Neural cell (in vitro differentiated cells): ENCODE results near the gene PARD3B. TPM values are rescaled to one million over a fixed set of nuclear protein-coding genes. Genes with fewer than 3 reads are reported as not detected.

Experiments
- H2AFZ ChIP-seq: fragments of 200-600, 300-800 bp; sonication (generic), shearing (Covaris generic); 2 replicates; pipeline ENCODE4 v1.6.0; 2014; ENCODE audit warnings: low read depth, mild to moderate bottlenecking, antibody characterized with exemption, low read length, moderate library complexity
- H3F3A ChIP-seq: fragments of 200-600 bp; shearing (Covaris generic); 2 replicates; pipeline ENCODE4 v1.6.1; 2016; ENCODE audit warnings: mild to moderate bottlenecking, moderate library complexity, mixed read lengths, antibody characterized with exemption, low read length; ENCODE audit not compliant: insufficient read depth, poor library complexity, severe bottlenecking
- H3K27ac ChIP-seq: fragments of 200-600, 300-800 bp; sonication (generic), shearing (Covaris generic); 2 replicates; pipeline ENCODE4 v1.5.1; 2014; ENCODE audit warnings: mild to moderate bottlenecking, low read length, moderate library complexity
- H3K27me3 ChIP-seq: fragments of 300-800, 200-600 bp; sonication (generic), shearing (Covaris generic); 2 replicates; pipeline ENCODE4 v1.6.0; 2014; ENCODE audit warnings: mild to moderate bottlenecking, low read depth, low read length, moderate library complexity; ENCODE audit not compliant: insufficient read depth
- H3K36me3 ChIP-seq: fragments of 300-800, 200-600 bp; sonication (generic), shearing (Covaris generic); 2 replicates; pipeline ENCODE4 v1.5.1; 2014; ENCODE audit warnings: mild to moderate bottlenecking, antibody characterized with exemption, low read length, moderate library complexity; ENCODE audit not compliant: insufficient read depth
- H3K4me2 ChIP-seq: fragments of 300-800, 200-600 bp; sonication (generic), shearing (Covaris generic); 2 replicates; pipeline ENCODE4 v1.6.0; 2014; ENCODE audit warnings: mild to moderate bottlenecking, low read length
- H3K4me3 ChIP-seq: fragments of 300-800, 200-600 bp; sonication (generic), shearing (Covaris generic); 2 replicates; pipeline ENCODE4 v1.5.1; 2014; ENCODE audit warnings: mild to moderate bottlenecking, low read length, moderate library complexity
- H3K79me2 ChIP-seq: fragments of 200-600 bp; shearing (Covaris generic); replicated peaks from 2 replicates; pipeline ENCODE4 v1.6.0; 2014; ENCODE audit warnings: mild to moderate bottlenecking, low read length, moderate library complexity; ENCODE audit not compliant: insufficient read depth
- H3K9ac ChIP-seq: fragments of 300-800, 200-600 bp; sonication (generic), shearing (Covaris generic); 2 replicates; pipeline ENCODE4 v1.6.1; 2016; ENCODE audit warnings: mild to moderate bottlenecking, low read length, mixed read lengths
- H3K9me2 ChIP-seq: fragments of 200-600 bp; shearing (Covaris generic); 2 replicates; pipeline ENCODE4 v1.6.1; 2016; ENCODE audit warnings: mild to moderate bottlenecking, low read length, mixed read lengths; ENCODE audit not compliant: insufficient read depth
- H3K9me3 ChIP-seq: fragments of 200-600, 300-800 bp; sonication (generic), shearing (Covaris generic); 2 replicates; pipeline ENCODE4 v1.6.1; 2016; ENCODE audit warnings: mild to moderate bottlenecking, mixed run types, low read length, moderate library complexity, mixed read lengths
- H4K20me1 ChIP-seq: fragments of 200-600 bp; shearing (Covaris generic); 2 replicates; pipeline ENCODE4 v1.6.1; 2016; ENCODE audit warnings: mild to moderate bottlenecking, mixed run types; ENCODE audit not compliant: insufficient read depth
- EP300 ChIP-seq: fragments of 450-650 bp; conservative IDR thresholded peaks from 2 replicates; pipeline ENCODE4 v1.6.1; 2014; ENCODE audit warnings: antibody characterized with exemption, mild to moderate bottlenecking, moderate library complexity; ENCODE audit not compliant: poor library complexity, severe bottlenecking
- EZH2 ChIP-seq: fragments of 200-600, 300-800 bp; shearing (Covaris generic), sonication (generic); IDR thresholded peaks from 2 replicates; pipeline ENCODE4 v1.6.1; 2014; ENCODE audit warnings: antibody characterized with exemption, low read length, borderline replicate concordance, mild to moderate bottlenecking; ENCODE audit not compliant: insufficient read depth, poor library complexity, severe bottlenecking
- MXI1 ChIP-seq: fragments of 450-650 bp; conservative IDR thresholded peaks from 2 replicates; pipeline ENCODE4 v1.6.1; 2014; ENCODE audit warnings: antibody characterized with exemption, mild to moderate bottlenecking; ENCODE audit not compliant: poor library complexity, severe bottlenecking
- POLR2AphosphoS5 ChIP-seq: IDR thresholded peaks from 2 replicates; pipeline ENCODE4 v1.6.1; 2012
- RAD21 ChIP-seq: fragments of 450-650 bp; conservative IDR thresholded peaks from 2 replicates; pipeline ENCODE4 v1.6.1; 2014; ENCODE audit warnings: antibody characterized with exemption, mild to moderate bottlenecking, moderate library complexity
- SMC3 ChIP-seq: fragments of 450-650 bp; conservative IDR thresholded peaks from 2 replicates; pipeline ENCODE4 v1.6.1; 2014; ENCODE audit warnings: antibody characterized with exemption, mild to moderate bottlenecking, moderate library complexity; ENCODE audit not compliant: poor library complexity
- TAF1 ChIP-seq: IDR thresholded peaks from 2 replicates; pipeline ENCODE4 v1.6.1; 2012; ENCODE audit warnings: low read depth
- polyA plus RNA-seq: library from polyadenylated mRNA; depleted of rRNA; stranded (reverse); fragments of >200 nt; gene quantifications from 2 replicates; pipeline ENCODE4 v1.2.3, GENCODE V29; 2014
- TF ChIP-seq, protein P1 (sequence below): IDR thresholded peaks from 2 replicates; pipeline ENCODE4 v1.6.1; 2012; ENCODE audit warnings: borderline replicate concordance
- TF ChIP-seq, protein P2 (sequence below): fragments of 450-650 bp; IDR thresholded peaks from 2 replicates; pipeline ENCODE4 v1.5.1; 2014; ENCODE audit warnings: antibody characterized with exemption, mild to moderate bottlenecking, moderate library complexity; ENCODE audit not compliant: poor library complexity, severe bottlenecking

Gene PARD3B
- polyA plus RNA-seq, 1 donor from 2014 or later, result 0.54 TPM

DNA sequence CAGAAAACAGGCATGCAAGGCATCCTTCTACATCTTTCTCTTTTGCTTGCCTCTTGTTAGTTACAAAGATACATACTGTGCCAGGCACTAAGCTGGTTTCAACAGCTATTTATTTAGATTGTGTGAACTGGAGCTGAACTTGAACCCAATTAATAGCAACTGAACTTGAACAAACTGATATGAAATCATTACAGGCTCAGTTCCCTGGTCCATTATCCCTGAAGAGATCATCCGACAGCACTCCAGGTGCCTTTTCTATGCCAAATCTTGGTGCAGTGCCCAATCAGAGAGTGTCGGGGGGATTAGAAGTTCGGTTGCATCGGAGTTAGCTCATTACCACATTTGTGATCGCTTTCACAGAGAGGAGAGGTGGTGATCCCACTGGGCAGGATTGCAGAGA, 477.6 kb downstream of the PARD3B start:
- Histone ChIP-seq H3F3A (no peaks in the 10 kb centered on the region), H3K4me3 (no peak overlapping the region), H4K20me1 (no peaks in the 10 kb centered on the region), H3K4me2 (no peak overlapping the region), H3K27me3 (no peaks in the 10 kb centered on the region), H3K9me3 (no peaks in the 10 kb centered on the region), H3K27ac (no peak overlapping the region), H3K9me2 (no peaks in the 10 kb centered on the region), H3K79me2 (no peaks in the 10 kb centered on the region), H3K9ac (no peak overlapping the region), H3K36me3 (no peaks in the 10 kb centered on the region), H2AFZ (no peak overlapping the region)
- TF ChIP-seq POLR2AphosphoS5 (no peak), TAF1 (no peak), EP300 (no peak), MXI1 (no peak), SMC3 (no peak), EZH2 (no peak), RAD21 (no peak)
- TF ChIP-seq, protein P1, sequence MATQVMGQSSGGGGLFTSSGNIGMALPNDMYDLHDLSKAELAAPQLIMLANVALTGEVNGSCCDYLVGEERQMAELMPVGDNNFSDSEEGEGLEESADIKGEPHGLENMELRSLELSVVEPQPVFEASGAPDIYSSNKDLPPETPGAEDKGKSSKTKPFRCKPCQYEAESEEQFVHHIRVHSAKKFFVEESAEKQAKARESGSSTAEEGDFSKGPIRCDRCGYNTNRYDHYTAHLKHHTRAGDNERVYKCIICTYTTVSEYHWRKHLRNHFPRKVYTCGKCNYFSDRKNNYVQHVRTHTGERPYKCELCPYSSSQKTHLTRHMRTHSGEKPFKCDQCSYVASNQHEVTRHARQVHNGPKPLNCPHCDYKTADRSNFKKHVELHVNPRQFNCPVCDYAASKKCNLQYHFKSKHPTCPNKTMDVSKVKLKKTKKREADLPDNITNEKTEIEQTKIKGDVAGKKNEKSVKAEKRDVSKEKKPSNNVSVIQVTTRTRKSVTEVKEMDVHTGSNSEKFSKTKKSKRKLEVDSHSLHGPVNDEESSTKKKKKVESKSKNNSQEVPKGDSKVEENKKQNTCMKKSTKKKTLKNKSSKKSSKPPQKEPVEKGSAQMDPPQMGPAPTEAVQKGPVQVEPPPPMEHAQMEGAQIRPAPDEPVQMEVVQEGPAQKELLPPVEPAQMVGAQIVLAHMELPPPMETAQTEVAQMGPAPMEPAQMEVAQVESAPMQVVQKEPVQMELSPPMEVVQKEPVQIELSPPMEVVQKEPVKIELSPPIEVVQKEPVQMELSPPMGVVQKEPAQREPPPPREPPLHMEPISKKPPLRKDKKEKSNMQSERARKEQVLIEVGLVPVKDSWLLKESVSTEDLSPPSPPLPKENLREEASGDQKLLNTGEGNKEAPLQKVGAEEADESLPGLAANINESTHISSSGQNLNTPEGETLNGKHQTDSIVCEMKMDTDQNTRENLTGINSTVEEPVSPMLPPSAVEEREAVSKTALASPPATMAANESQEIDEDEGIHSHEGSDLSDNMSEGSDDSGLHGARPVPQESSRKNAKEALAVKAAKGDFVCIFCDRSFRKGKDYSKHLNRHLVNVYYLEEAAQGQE, result no peak
- TF ChIP-seq, protein P2, sequence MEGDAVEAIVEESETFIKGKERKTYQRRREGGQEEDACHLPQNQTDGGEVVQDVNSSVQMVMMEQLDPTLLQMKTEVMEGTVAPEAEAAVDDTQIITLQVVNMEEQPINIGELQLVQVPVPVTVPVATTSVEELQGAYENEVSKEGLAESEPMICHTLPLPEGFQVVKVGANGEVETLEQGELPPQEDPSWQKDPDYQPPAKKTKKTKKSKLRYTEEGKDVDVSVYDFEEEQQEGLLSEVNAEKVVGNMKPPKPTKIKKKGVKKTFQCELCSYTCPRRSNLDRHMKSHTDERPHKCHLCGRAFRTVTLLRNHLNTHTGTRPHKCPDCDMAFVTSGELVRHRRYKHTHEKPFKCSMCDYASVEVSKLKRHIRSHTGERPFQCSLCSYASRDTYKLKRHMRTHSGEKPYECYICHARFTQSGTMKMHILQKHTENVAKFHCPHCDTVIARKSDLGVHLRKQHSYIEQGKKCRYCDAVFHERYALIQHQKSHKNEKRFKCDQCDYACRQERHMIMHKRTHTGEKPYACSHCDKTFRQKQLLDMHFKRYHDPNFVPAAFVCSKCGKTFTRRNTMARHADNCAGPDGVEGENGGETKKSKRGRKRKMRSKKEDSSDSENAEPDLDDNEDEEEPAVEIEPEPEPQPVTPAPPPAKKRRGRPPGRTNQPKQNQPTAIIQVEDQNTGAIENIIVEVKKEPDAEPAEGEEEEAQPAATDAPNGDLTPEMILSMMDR, result no peak

DNA sequence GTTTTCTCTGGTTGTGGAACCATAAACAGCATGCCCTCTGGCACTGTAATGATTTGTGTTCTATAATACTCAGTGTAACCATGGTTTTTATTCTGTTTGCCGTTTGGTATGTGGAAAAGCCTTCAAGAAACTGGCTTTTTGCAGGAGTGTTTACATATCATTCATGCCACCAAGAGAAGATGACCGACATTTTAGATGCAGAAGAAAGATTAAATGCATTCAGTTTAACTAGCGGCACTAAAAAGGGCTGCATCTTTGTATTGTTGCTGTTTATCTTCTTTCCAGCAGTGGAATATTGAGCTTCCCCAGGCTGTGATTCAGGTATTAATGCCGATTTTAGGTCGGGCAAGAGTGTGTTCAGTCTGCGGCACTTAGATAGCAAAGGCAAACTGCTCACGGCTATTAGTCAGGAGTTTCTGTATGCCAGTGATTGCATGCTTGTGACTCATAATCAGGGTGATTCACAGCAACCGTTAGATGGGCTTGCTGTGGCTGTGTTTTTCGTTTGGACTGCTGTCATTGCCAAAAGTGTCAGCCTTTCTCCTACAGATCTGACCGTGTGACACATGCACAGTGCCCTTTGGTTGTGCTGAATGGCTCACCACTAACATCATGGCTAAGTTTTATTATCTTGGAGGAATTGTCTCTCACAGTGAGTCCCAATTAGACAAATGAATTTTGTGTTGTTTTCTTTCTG, 479.7 kb downstream of the PARD3B start:
- Histone ChIP-seq H3K9me3 (no peaks in the 10 kb centered on the region), H3K27me3 (no peaks in the 10 kb centered on the region), H3K4me2 (no peak overlapping the region), H2AFZ (no peak overlapping the region), H3K9ac (no peak overlapping the region), H3K36me3 (no peaks in the 10 kb centered on the region), H3K27ac (no peak overlapping the region), H3K9me2 (no peaks in the 10 kb centered on the region), H3K79me2 (no peaks in the 10 kb centered on the region), H3F3A (no peaks in the 10 kb centered on the region), H4K20me1 (no peaks in the 10 kb centered on the region), H3K4me3 (no peak overlapping the region)
- TF ChIP-seq TAF1, result no peak
